ENCODE results near the gene CCDC24. TPM values are rescaled to one million over a fixed set of nuclear protein-coding genes. Genes with fewer than 3 reads are reported as not detected.

The CCDC24 gene
- total and polyA plus RNA-seq, 4 donors: 0.92 to 4.2 (median 2.3) TPM

GRCh38 chr1:43942411-43942810, 49.0 kb upstream of the CCDC24 start:
- WGBS: 93% methylated on average over 3 of the region's 3 CpGs
- Histone ChIP-seq H3K4me1 (ENCODE audit: control insufficient read depth in 4 of 4, insufficient read depth in 4 of 4, low read length in 3 of 4) (peaks cover 2 to 12% (median 9%) of the 10 kb centered on the region in 4 donors), H3K27ac (ENCODE audit: low read depth in 1 of 2, low read length in 2 of 2) (no peak overlapping the region), H3K4me3 (ENCODE audit: low read depth in 1 of 3, low read length in 3 of 3) (no peak overlapping the region), H3K27me3 (ENCODE audit: control insufficient read depth in 4 of 4, insufficient read depth in 4 of 4, low read length in 3 of 4) (no peaks in the 10 kb centered on the region), H3K9me3 (ENCODE audit: control insufficient read depth in 4 of 4, low read length in 3 of 4) (no peaks in the 10 kb centered on the region), H3K9ac (ENCODE audit: low read depth in 1 of 2, low read length in 2 of 2) (no peak overlapping the region), H3K36me3 (ENCODE audit: control insufficient read depth in 4 of 4, insufficient read depth in 3 of 4, low read depth in 1 of 4, low read length in 3 of 4) (no peaks in the 10 kb centered on the region)
- DNase-seq (ENCODE audit: low spot score): no peak
- TF ChIP-seq REST (IDR thresholded peaks at IDR 0.05): no peak
- no peak for TF ChIP-seq YY1 (IDR thresholded peaks at IDR 0.05)
- no peak for TF ChIP-seq HNF4A (conservative IDR thresholded peaks at IDR 0.05)
- no peak for TF ChIP-seq NR2F2 (IDR thresholded peaks at IDR 0.05)
- TF ChIP-seq RAD21 (IDR thresholded peaks at IDR 0.05): no peak
- TF ChIP-seq FOXA2 (IDR thresholded peaks at IDR 0.05): no peak
- no peak for TF ChIP-seq TAF1 (conservative IDR thresholded peaks at IDR 0.05)
- no peak for TF ChIP-seq SP1 (IDR thresholded peaks at IDR 0.05)
- TF ChIP-seq MAX (IDR thresholded peaks at IDR 0.05): no peak
- TF ChIP-seq, protein P1, sequence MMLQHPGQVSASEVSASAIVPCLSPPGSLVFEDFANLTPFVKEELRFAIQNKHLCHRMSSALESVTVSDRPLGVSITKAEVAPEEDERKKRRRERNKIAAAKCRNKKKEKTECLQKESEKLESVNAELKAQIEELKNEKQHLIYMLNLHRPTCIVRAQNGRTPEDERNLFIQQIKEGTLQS (IDR thresholded peaks at IDR 0.05): no peak
- no peak for TF ChIP-seq RXRA (IDR thresholded peaks at IDR 0.05)
- no peak for TF ChIP-seq ZBTB33 (IDR thresholded peaks at IDR 0.05)
- no peak for TF ChIP-seq JUND (IDR thresholded peaks at IDR 0.05)
- no peak for TF ChIP-seq HNF4G (IDR thresholded peaks at IDR 0.05)
- TF ChIP-seq CTCF (IDR thresholded peaks at IDR 0.05; ENCODE audit: low read depth, low read length, missing input control): no peak
- TF ChIP-seq EGR1 (IDR thresholded peaks at IDR 0.05; ENCODE audit: low read depth in 2 of 2): no peak
- TF ChIP-seq GABPA (IDR thresholded peaks at IDR 0.05 in 1 of 2, conservative IDR thresholded peaks at IDR 0.05 in 1 of 2): no peak
